ENCODE results near the gene NCKIPSD.

The NCKIPSD gene

DNA sequence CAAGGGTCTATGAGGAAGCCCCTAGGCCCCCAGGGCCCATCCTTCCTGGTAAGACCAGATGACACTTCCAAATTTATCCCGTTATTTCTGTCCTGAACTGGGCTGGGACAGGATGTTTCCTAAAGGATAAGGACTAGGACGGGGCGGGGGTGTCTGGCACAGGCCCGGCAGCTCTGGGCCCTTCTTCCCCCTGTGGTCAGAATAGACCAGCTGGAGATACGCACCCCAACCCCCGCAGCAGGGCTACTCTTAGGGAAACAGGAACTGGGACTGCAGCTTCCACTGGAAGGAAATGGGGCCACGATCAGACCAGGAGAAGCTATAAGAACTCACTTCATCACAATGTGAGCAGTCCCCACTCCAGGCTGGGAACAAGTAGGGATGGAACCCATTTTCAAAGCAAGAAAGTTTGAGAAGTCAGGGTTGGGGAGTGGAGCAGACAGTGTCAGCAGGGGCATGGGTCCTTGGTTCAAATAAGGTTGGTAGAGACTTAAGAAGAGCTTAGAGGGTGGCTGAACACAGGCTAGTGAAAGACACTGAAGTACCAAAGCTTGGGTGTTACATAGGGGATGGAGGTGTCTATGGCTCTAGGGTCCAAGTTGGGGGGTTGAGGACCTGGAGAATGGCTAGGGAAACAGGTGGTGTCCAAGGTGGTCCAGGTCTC is 1.1 kb downstream of the NCKIPSD start:
- DNase-seq (ENCODE audit: low spot score), result peak; percentile 60
- TF ChIP-seq, protein P1, sequence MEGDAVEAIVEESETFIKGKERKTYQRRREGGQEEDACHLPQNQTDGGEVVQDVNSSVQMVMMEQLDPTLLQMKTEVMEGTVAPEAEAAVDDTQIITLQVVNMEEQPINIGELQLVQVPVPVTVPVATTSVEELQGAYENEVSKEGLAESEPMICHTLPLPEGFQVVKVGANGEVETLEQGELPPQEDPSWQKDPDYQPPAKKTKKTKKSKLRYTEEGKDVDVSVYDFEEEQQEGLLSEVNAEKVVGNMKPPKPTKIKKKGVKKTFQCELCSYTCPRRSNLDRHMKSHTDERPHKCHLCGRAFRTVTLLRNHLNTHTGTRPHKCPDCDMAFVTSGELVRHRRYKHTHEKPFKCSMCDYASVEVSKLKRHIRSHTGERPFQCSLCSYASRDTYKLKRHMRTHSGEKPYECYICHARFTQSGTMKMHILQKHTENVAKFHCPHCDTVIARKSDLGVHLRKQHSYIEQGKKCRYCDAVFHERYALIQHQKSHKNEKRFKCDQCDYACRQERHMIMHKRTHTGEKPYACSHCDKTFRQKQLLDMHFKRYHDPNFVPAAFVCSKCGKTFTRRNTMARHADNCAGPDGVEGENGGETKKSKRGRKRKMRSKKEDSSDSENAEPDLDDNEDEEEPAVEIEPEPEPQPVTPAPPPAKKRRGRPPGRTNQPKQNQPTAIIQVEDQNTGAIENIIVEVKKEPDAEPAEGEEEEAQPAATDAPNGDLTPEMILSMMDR (IDR thresholded peaks at IDR 0.05; ENCODE audit: borderline replicate concordance, control extremely low read depth, extremely low read depth, insufficient read depth, missing control alignments), result no peak
- in situ Hi-C loops (cut with MboI; ENCODE audit: low sequenced_read_pairs, unreplicated experiment), result no loop called here

DNA sequence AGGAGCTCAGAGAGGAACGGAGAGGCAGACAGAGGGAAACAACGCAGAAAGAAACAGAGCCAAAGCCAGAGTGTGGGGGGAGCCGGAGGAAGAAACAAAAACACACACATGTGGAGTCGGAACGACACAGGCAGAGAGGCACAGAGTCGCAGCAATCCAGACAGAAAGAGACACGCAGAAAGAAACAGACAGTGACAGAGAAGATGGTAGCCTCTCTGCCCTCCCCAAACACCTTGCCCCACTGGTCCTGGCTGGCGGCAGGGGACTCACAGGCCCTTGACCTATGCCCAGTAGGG is 1.7 kb downstream of the NCKIPSD start:
- in situ Hi-C loops (cut with MboI; ENCODE audit: low sequenced_read_pairs, unreplicated experiment), result no loop called here
- TF ChIP-seq, protein P1 (IDR thresholded peaks at IDR 0.05; ENCODE audit: borderline replicate concordance, control extremely low read depth, extremely low read depth, insufficient read depth, missing control alignments), result no peak
- no peak for DNase-seq (ENCODE audit: low spot score)

DNA sequence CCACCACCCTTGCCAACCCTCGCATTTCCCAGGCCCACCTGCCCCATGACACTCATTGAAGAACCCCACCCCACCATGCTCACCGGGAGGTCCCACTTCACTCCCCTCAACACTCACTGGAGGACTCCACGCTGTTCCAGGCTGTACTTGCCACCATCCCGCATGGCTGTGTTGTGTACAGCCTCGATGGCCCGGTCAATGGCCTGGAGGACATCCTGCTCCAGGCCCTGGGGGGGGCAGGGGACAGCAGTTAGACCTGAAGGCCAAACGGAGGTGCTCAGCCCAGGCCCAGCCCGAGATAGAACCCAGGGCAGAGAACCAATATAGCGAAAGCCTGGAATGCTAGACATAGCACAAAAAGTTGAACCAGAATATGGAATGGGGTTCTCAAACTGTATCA is 2.9 kb downstream of the NCKIPSD start:
- no peak for DNase-seq (ENCODE audit: low spot score)
- TF ChIP-seq, protein P1 (IDR thresholded peaks at IDR 0.05; ENCODE audit: borderline replicate concordance, control extremely low read depth, extremely low read depth, insufficient read depth, missing control alignments), result no peak
- in situ Hi-C loops (cut with MboI; ENCODE audit: low sequenced_read_pairs, unreplicated experiment), result no loop called here

DNA sequence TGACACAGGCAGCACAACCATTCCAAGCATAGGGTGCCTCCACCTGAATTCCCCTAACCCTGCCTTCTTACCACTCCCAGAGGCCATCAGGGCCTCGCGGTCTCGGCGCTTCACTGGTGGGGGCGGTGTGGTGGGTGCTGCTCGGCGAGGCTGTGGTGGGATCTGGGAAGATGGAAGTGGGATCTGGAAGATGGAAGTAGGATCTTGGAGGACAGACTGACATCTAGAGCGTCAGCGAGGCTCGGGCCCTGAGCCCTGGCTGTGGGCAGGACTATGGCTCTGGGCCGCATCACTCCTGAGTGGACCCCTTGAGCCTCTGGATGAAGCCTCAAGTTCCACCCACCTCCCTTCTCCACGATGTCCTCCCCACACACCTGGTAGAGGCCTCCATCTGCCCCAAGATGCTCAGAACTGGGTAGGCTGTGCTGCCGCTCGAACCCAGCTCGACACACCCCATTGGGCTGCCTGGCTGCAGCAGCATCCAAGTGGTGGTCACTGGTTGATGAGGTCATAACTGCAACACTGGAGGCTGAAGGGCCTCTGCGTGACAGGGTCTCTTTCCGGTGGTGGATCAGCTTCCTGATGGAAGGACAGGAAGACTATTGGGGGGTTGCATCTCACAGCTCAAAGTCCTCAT is 3.6 kb downstream of the NCKIPSD start:
- in situ Hi-C loops (cut with MboI; ENCODE audit: low sequenced_read_pairs, unreplicated experiment), result no loop called here
- TF ChIP-seq, protein P1 (IDR thresholded peaks at IDR 0.05; ENCODE audit: borderline replicate concordance, control extremely low read depth, extremely low read depth, insufficient read depth, missing control alignments), result no peak
- no peak for DNase-seq (ENCODE audit: low spot score)

DNA sequence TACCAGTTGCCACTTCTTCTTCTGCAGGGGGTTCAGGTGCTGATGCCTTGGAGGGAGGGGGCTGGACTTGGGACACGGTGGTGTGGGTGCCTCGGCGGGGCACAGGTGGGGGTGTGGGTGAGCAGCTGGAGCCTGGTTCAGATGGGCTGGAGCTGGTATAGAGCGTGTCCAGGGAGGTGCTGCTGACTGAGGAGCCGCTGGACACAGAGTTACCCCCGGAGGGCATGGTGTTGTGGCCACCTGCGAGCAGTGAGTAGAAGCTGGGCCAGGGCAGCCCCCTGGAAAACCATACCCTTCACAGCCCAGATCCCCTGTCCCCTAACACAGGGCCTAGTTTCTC is 4.2 kb downstream of the NCKIPSD start:
- DNase-seq (ENCODE audit: low spot score), result no peak
- in situ Hi-C loops (cut with MboI; ENCODE audit: low sequenced_read_pairs, unreplicated experiment), result no loop called here
- TF ChIP-seq, protein P1 (IDR thresholded peaks at IDR 0.05; ENCODE audit: borderline replicate concordance, control extremely low read depth, extremely low read depth, insufficient read depth, missing control alignments), result no peak

DNA sequence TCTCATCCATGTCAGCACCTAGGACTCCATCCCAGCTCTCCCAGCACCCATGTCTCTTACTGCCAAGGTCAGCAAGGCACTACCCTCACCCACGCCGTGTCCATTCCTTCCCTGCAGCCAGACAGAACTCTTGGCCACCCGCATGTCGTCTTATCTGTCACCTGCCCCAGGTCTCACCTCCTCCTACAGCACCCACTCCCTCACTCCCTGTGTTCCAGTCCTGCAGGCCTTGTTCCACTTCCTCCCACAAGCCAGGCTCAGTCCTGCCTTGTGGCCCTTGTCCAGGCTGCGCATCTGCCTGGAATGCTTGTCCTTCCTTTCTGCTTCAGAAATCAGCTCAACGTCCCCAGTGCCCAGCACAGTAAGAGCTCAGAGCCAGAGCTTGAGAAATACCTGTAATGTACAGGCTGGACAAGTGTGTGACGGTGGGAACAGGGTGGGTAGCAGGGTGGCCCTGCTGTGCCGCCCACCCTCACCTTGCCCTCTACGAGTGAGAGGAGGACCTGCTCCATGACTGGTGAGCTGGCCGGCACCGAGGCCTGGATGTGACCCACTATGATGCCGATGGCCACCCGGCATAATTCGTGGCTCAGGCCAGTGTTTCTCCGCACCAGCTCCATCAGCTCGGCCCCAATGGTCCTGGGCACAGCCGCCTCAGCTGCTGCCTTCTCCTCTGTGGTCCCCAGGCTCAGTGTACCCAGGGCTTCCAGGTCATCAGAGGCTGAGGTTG is 4.7 kb downstream of the NCKIPSD start:
- TF ChIP-seq, protein P1 (IDR thresholded peaks at IDR 0.05; ENCODE audit: borderline replicate concordance, control extremely low read depth, extremely low read depth, insufficient read depth, missing control alignments), result no peak
- no peak for DNase-seq (ENCODE audit: low spot score)
- in situ Hi-C loops (cut with MboI; ENCODE audit: low sequenced_read_pairs, unreplicated experiment), result no loop called here
